Stimulated activated CD4-positive, alpha-beta T cell treated with anti-CD3 and anti-CD28 coated beads, Interleukin-1b, Interleukin-23, amount 100 ng/mL, for 48 hours (primary cell): ENCODE data around the gene ABCC3.

Experiments used
- DNase-seq: peaks from one replicate; pipeline ENCODE4 v3.0.0-alpha.2; 2020

Gene ABCC3

GRCh38 chr17:50627782-50628601 lies 6.7 kb upstream of the ABCC3 start:
- no peak for DNase-seq

GRCh38 chr17:50629902-50630301 lies 4.8 kb upstream of the ABCC3 start:
- no peak for DNase-seq

- peak; percentile 29 for DNase-seq
Measured at GRCh38 chr17:50630524-50631194, 4.0 kb upstream of the ABCC3 start.

GRCh38 chr17:50631195-50631907 lies 3.3 kb upstream of the ABCC3 start:
- DNase-seq: no peak

GRCh38 chr17:50631908-50632571 lies 2.6 kb upstream of the ABCC3 start:
- DNase-seq: no peak

GRCh38 chr17:50632637-50633036 lies 2.0 kb upstream of the ABCC3 start:
- no peak for DNase-seq

- no peak for DNase-seq
Measured at GRCh38 chr17:50633683-50634082, 998 bp upstream of the ABCC3 start.

- no peak for DNase-seq
Measured at GRCh38 chr17:50634915-50635731, 442 bp downstream of the ABCC3 start.

- no peak for DNase-seq
Measured at GRCh38 chr17:50635732-50635981, 976 bp downstream of the ABCC3 start.

GRCh38 chr17:50635982-50636803 lies 1.5 kb downstream of the ABCC3 start:
- DNase-seq: no peak

GRCh38 chr17:50636804-50637195 lies 2.1 kb downstream of the ABCC3 start:
- no peak for DNase-seq

- DNase-seq: no peak
Measured at GRCh38 chr17:50637829-50638605, 3.3 kb downstream of the ABCC3 start.

GRCh38 chr17:50638606-50638965 lies 3.9 kb downstream of the ABCC3 start:
- no peak for DNase-seq

GRCh38 chr17:50638966-50639713 lies 4.5 kb downstream of the ABCC3 start:
- no peak for DNase-seq

GRCh38 chr17:50640686-50641351 lies 6.1 kb downstream of the ABCC3 start:
- DNase-seq: no peak

GRCh38 chr17:50641357-50641756 lies 6.7 kb downstream of the ABCC3 start:
- no peak for DNase-seq

GRCh38 chr17:50642071-50642721 lies 7.5 kb downstream of the ABCC3 start:
- DNase-seq: no peak

GRCh38 chr17:50642722-50643656 lies 8.3 kb downstream of the ABCC3 start:
- no peak for DNase-seq
